Caco-2 (cell line): ENCODE data around the gene ELMO1. TPM values are rescaled to one million over a fixed set of nuclear protein-coding genes. Genes with fewer than 3 reads are reported as not detected.

Source experiments
- BruUV-seq: library from RNA; stranded (reverse); fragments of 400-500 nt; replicated peaks from 2 replicates; lab custom pipeline; 2021; lab: Mats Ljungman, UMichigan
- CTCF ChIA-PET: fragments of 300-600 bp; sonication (Branson Sonifier 250); formaldehyde crosslinking; loops from one replicate; lab custom pipeline; 2022; ENCODE audit warnings: antibody characterized with exemption; lab: Charles Lee
- POLR2A ChIA-PET: fragments of 300-600 bp; sonication (Branson Sonifier 250); formaldehyde crosslinking; loops from one replicate; lab custom pipeline; 2022; ENCODE audit warnings: antibody characterized with exemption; lab: Charles Lee
- DNase-seq, 2 experiments: peaks; one replicate each; pipeline versions ENCODE4 v3.0.0 to v3.0.0-alpha.2; 2020 to 2022
- H3K27me3 ChIP-seq: replicated peaks from 2 replicates; pipeline ENCODE4 v1.6.0; 2011; ENCODE audit warnings: low read length; ENCODE audit not compliant: control insufficient read depth, insufficient read depth
- H3K36me3 ChIP-seq: 2 replicates; pipeline ENCODE4 v1.5.1; 2011; ENCODE audit warnings: low read length; ENCODE audit not compliant: control insufficient read depth, insufficient read depth
- H3K4me1 ChIP-seq: fragments of 250-450 bp; sonication (Bioruptor Pico); 2 replicates; pipeline ENCODE4 v1.5.1; 2020; ENCODE audit warnings: mild to moderate bottlenecking
- H3K4me3 ChIP-seq: 2 replicates; pipeline ENCODE4 v1.5.1; 2011; ENCODE audit warnings: low read depth, mild to moderate bottlenecking, control low read depth, low read length
- H3K9me3 ChIP-seq: fragments of 250-450 bp; sonication (Bioruptor Pico); 2 replicates; pipeline ENCODE4 v1.5.1; 2020; ENCODE audit warnings: mild to moderate bottlenecking, moderate library complexity
- H3K27ac Mint-ChIP-seq: one replicate; pipeline ENCODE4 v1.8.0; 2022; ENCODE audit warnings: mixed read lengths; ENCODE audit not compliant: unreplicated experiment
- H3K27me3 Mint-ChIP-seq: one replicate; pipeline ENCODE4 v1.8.0; 2022; ENCODE audit warnings: mixed read lengths; ENCODE audit not compliant: insufficient read depth, unreplicated experiment
- H3K36me3 Mint-ChIP-seq: one replicate; pipeline ENCODE4 v1.8.0; 2022; ENCODE audit warnings: mild to moderate bottlenecking, mixed read lengths; ENCODE audit not compliant: insufficient read depth, unreplicated experiment
- H3K4me1 Mint-ChIP-seq: one replicate; pipeline ENCODE4 v1.8.0; 2022; ENCODE audit warnings: low read depth, mixed read lengths; ENCODE audit not compliant: unreplicated experiment
- H3K4me3 Mint-ChIP-seq: one replicate; pipeline ENCODE4 v1.8.0; 2022; ENCODE audit warnings: mild to moderate bottlenecking, moderate library complexity, mixed read lengths; ENCODE audit not compliant: unreplicated experiment
- H3K9me3 Mint-ChIP-seq: one replicate; pipeline ENCODE4 v1.8.0; 2022; ENCODE audit warnings: mixed read lengths; ENCODE audit not compliant: unreplicated experiment
- CTCF ChIP-seq, 2 experiments: fragments of 200-600 bp in 1 of 2; IDR thresholded peaks; 1 replicate in 1 of 2; 2 replicates in 1 of 2; pipeline versions ENCODE4 v1.5.1 to v1.8.0; 2011 to 2022; ENCODE audit warnings: antibody characterized with exemption in 1 of 2, control low read depth in 1 of 2, inconsistent platforms in 1 of 2, low read depth in 1 of 2, low read length in 1 of 2, mild to moderate bottlenecking in 1 of 2, moderate library complexity in 1 of 2; ENCODE audit not compliant: insufficient read depth in 1 of 2, severe bottlenecking in 1 of 2, unreplicated experiment in 1 of 2
- intact Hi-C: fragments of 100-400 bp; cut with micrococcal nuclease; formaldehyde crosslinking; loops from one replicate; pipeline ENCODE4 v1.10.0; 2022; ENCODE audit not compliant: unreplicated experiment
- total RNA-seq: library from RNA; stranded (reverse); gene quantifications from 2 replicates; pipeline ENCODE4 v1.2.3, GENCODE V29; 2022

The ELMO1 gene
- total RNA-seq, 1 experiment from 2014 or later: 0.14 TPM

- no peaks in the 10 kb centered on the region; the same call in 1 of the 2 replicates for H3K4me1 ChIP-seq
- H3K4me1 Mint-ChIP-seq: no peaks in the 10 kb centered on the region
- no peaks in the 10 kb centered on the region for H3K27me3 ChIP-seq
- CTCF ChIA-PET: interaction anchor here (0.5 to 2.4 kb wide), 9 partner anchors 19 to 760 kb away, joined by 3 to 14 read pairs (median 4); no protein-coding TSS in a partner anchor
- no peaks in the 10 kb centered on the region for H3K27me3 Mint-ChIP-seq
- no peak overlapping the region for H3K4me3 Mint-ChIP-seq
- peak; percentile 79 to 85 for TF ChIP-seq CTCF (IDR thresholded peaks at IDR 0.05; ENCODE audit: insufficient read depth in 1 of 2, low read depth in 1 of 2, low read length in 1 of 2, severe bottlenecking in 1 of 2, unreplicated experiment in 1 of 2)
- H3K4me3 ChIP-seq: no peak overlapping the region
- no peaks in the 10 kb centered on the region for H3K36me3 Mint-ChIP-seq
- intact Hi-C loops: loop anchor here (1.0 kb wide), 5 partner anchors 19 to 760 kb away; no protein-coding TSS in a partner anchor
- BruUV-seq: no TSS peak
- peak; percentile 80 to 84 for DNase-seq
- POLR2A ChIA-PET: no interaction called here
- no peaks in the 10 kb centered on the region for H3K9me3 Mint-ChIP-seq
- H3K9me3 ChIP-seq: no peaks in the 10 kb centered on the region
- no peaks in the 10 kb centered on the region for H3K36me3 ChIP-seq
- no peak overlapping the region for H3K27ac Mint-ChIP-seq
Measured at GRCh38 chr7:37201003-37201875, 247.4 kb downstream of the ELMO1 start.

GRCh38 chr7:37198906-37199485 lies 249.7 kb downstream of the ELMO1 start:
- H3K9me3 ChIP-seq: no peaks in the 10 kb centered on the region
- ChIA-PET POLR2A (interaction anchor here (0.5 kb wide), 1 partner anchor 739 kb away, joined by 3 read pairs; no protein-coding TSS in a partner anchor), CTCF (interaction anchor here (0.7 to 2.8 kb wide), 11 partner anchors 16 to 757 kb away, joined by 3 to 25 read pairs (median 6); no protein-coding TSS in a partner anchor)
- H3K27me3 ChIP-seq: no peaks in the 10 kb centered on the region
- no peaks in the 10 kb centered on the region for H3K36me3 Mint-ChIP-seq
- TF ChIP-seq CTCF (IDR thresholded peaks at IDR 0.05; ENCODE audit: insufficient read depth in 1 of 2, low read depth in 1 of 2, low read length in 1 of 2, severe bottlenecking in 1 of 2, unreplicated experiment in 1 of 2): peak; percentile 87 to 91
- no peaks in the 10 kb centered on the region for H3K4me1 Mint-ChIP-seq
- H3K4me3 ChIP-seq: no peak overlapping the region
- no TSS peak for BruUV-seq
- H3K9me3 Mint-ChIP-seq: no peaks in the 10 kb centered on the region
- no peak overlapping the region for H3K27ac Mint-ChIP-seq
- H3K27me3 Mint-ChIP-seq: no peaks in the 10 kb centered on the region
- intact Hi-C loops: loop anchor here (1.0 to 2.0 kb wide), 3 partner anchors 172 to 528 kb away; no protein-coding TSS in a partner anchor
- DNase-seq: peak; percentile 79 to 84
- H3K4me1 ChIP-seq: no peaks in the 10 kb centered on the region; the same call in 1 of the 2 replicates
- no peak overlapping the region for H3K4me3 Mint-ChIP-seq
- no peaks in the 10 kb centered on the region for H3K36me3 ChIP-seq
